Neural cell (in vitro differentiated cells): ENCODE data around the gene KCNMB2.

ENCODE experiments used
- EP300 ChIP-seq: fragments of 450-650 bp; conservative IDR thresholded peaks from 2 replicates; pipeline ENCODE4 v1.6.1; 2014; ENCODE audit warnings: antibody characterized with exemption, mild to moderate bottlenecking, moderate library complexity; ENCODE audit not compliant: poor library complexity, severe bottlenecking
- EZH2 ChIP-seq: fragments of 200-600, 300-800 bp; shearing (Covaris generic), sonication (generic); IDR thresholded peaks from 2 replicates; pipeline ENCODE4 v1.6.1; 2014; ENCODE audit warnings: antibody characterized with exemption, low read length, borderline replicate concordance, mild to moderate bottlenecking; ENCODE audit not compliant: insufficient read depth, poor library complexity, severe bottlenecking
- POLR2AphosphoS5 ChIP-seq: IDR thresholded peaks from 2 replicates; pipeline ENCODE4 v1.6.1; 2012
- RAD21 ChIP-seq: fragments of 450-650 bp; conservative IDR thresholded peaks from 2 replicates; pipeline ENCODE4 v1.6.1; 2014; ENCODE audit warnings: antibody characterized with exemption, mild to moderate bottlenecking, moderate library complexity
- TAF1 ChIP-seq: IDR thresholded peaks from 2 replicates; pipeline ENCODE4 v1.6.1; 2012; ENCODE audit warnings: low read depth
- TF ChIP-seq, protein P1 (sequence below): fragments of 450-650 bp; IDR thresholded peaks from 2 replicates; pipeline ENCODE4 v1.5.1; 2014; ENCODE audit warnings: antibody characterized with exemption, mild to moderate bottlenecking, moderate library complexity; ENCODE audit not compliant: poor library complexity, severe bottlenecking

DNA sequence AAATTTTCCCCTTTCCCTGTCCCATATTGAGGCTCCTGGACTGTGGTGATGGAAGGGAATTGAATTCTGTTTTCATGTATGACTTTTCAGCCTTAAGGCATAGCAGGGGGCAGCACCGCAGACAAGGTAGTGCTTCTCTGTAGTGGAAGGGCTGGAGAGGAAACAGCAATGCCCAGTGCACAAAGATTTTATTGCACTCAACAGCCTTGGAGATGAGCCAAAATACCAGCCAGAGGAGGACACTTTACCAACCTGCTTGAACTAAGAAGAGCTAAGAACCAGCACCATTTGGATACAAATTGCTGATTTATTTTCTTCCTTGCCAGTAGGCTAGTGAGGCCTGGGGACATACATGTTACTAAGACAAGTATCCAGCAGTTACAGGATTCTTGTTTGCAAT is 98.7 kb downstream of the KCNMB2 start:
- TF ChIP-seq, protein P1, sequence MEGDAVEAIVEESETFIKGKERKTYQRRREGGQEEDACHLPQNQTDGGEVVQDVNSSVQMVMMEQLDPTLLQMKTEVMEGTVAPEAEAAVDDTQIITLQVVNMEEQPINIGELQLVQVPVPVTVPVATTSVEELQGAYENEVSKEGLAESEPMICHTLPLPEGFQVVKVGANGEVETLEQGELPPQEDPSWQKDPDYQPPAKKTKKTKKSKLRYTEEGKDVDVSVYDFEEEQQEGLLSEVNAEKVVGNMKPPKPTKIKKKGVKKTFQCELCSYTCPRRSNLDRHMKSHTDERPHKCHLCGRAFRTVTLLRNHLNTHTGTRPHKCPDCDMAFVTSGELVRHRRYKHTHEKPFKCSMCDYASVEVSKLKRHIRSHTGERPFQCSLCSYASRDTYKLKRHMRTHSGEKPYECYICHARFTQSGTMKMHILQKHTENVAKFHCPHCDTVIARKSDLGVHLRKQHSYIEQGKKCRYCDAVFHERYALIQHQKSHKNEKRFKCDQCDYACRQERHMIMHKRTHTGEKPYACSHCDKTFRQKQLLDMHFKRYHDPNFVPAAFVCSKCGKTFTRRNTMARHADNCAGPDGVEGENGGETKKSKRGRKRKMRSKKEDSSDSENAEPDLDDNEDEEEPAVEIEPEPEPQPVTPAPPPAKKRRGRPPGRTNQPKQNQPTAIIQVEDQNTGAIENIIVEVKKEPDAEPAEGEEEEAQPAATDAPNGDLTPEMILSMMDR: no peak
- no peak for TF ChIP-seq EP300
- TF ChIP-seq POLR2AphosphoS5: no peak
- TF ChIP-seq TAF1: no peak
- TF ChIP-seq RAD21: no peak
- TF ChIP-seq EZH2: no peak
